GM21737 (cell line): ENCODE data around the gene EXOC6B.

Experiments
- ATAC-seq: cut with Tn5 transposase; IDR thresholded peaks from one replicate; pipeline ENCODE4 v1.9.1; 2021; ENCODE audit warnings: mild to moderate bottlenecking, moderate library complexity; ENCODE audit not compliant: unreplicated experiment

EXOC6B gene

GRCh38 chr2:72793798-72794440, 31.9 kb downstream of the EXOC6B start:
- no peak for ATAC-seq

- ATAC-seq, result no peak
Measured at GRCh38 chr2:72789241-72789640, 36.6 kb downstream of the EXOC6B start.

- no peak for ATAC-seq
Measured at GRCh38 chr2:72788756-72789155, 37.1 kb downstream of the EXOC6B start.

- ATAC-seq, result no peak
Measured at GRCh38 chr2:72785517-72785916, 40.3 kb downstream of the EXOC6B start.

- no peak for ATAC-seq
Measured at GRCh38 chr2:72782520-72782919, 43.3 kb downstream of the EXOC6B start.

GRCh38 chr2:72781480-72781879, 44.4 kb downstream of the EXOC6B start:
- no peak for ATAC-seq

- ATAC-seq, result no peak
Measured at GRCh38 chr2:72780477-72780876, 45.4 kb downstream of the EXOC6B start.

GRCh38 chr2:72779495-72779894, 46.3 kb downstream of the EXOC6B start:
- ATAC-seq, result no peak

- ATAC-seq, result no peak
Measured at GRCh38 chr2:72778410-72778809, 47.4 kb downstream of the EXOC6B start.

GRCh38 chr2:72770879-72771461, 54.9 kb downstream of the EXOC6B start:
- ATAC-seq, result no peak

GRCh38 chr2:72765997-72766609, 59.7 kb downstream of the EXOC6B start:
- no peak for ATAC-seq

- ATAC-seq, result no peak
Measured at GRCh38 chr2:72762276-72762675, 63.6 kb downstream of the EXOC6B start.

GRCh38 chr2:72759755-72760154, 66.1 kb downstream of the EXOC6B start:
- no peak for ATAC-seq

- no peak for ATAC-seq
Measured at GRCh38 chr2:72757177-72757775, 68.6 kb downstream of the EXOC6B start.

- no peak for ATAC-seq
Measured at GRCh38 chr2:72755647-72756423, 70.0 kb downstream of the EXOC6B start.

- no peak for ATAC-seq
Measured at GRCh38 chr2:72754628-72755320, 71.1 kb downstream of the EXOC6B start.

- no peak for ATAC-seq
Measured at GRCh38 chr2:72750977-72751639, 74.7 kb downstream of the EXOC6B start.

GRCh38 chr2:72750466-72750865, 75.4 kb downstream of the EXOC6B start:
- no peak for ATAC-seq

- ATAC-seq, result no peak
Measured at GRCh38 chr2:72747344-72747743, 78.5 kb downstream of the EXOC6B start.

GRCh38 chr2:72745679-72746368, 80.0 kb downstream of the EXOC6B start:
- no peak for ATAC-seq
